Measurements from ENCODE around the gene P2RX6. TPM values are rescaled to one million over a fixed set of nuclear protein-coding genes. Genes with fewer than 3 reads are reported as not detected.

The P2RX6 gene
- total and polyA plus RNA-seq, 4 donors = 0.05 to 0.59 (median 0.33) TPM

DNA sequence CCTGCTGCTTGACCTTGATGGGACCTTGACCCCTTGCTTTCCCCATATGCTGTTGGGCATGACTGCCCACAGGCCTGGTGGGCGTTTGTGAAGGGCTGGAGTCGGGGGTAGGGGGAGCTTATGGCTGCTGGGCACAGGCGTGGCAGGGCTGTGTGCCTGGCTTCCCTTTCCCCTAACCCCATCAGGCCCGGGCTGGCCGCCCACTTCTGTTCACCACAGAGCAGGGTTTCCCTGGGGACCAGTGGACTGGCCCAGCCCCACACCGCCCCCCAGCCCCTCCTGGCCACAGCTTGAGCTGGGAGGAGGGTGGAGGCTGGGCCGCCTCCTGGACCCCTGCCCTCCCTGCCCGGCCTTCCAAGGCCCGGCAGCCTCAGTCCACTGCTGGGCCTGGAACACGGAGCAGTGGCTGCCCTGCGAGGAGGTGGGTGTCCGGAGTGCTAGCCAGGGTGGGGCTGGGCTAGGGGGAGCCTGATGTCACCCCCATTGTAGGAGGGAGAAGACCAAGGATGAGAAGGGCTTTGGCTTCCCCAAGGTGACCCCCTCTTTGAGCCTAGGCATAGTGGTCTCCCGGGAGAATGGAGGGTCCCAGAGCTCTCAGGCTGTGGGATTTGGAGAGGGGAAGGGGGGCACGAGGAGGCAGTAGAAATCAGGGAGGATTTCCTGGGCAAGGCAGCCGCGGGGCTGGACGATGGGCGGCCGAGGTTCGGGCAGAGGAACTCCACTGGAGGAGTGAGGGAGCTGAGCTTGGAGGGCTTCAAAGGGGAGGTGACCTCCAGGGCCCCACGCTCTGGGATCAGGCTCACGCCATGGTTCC, 47.9 kb upstream of the P2RX6 start, which contains the start of gene AIFM3:
Gene AIFM3 (plus strand): TSS at position 373 of the 814 bp plus-strand sequence. CDS start 690 bp downstream, outside the sequence.
- Histone ChIP-seq H3K4me1 (ENCODE audit: control insufficient read depth in 4 of 4, insufficient read depth in 4 of 4, low read length in 3 of 4) (peaks cover 3 to 13% (median 4%) of the 10 kb centered on the region in 4 donors), H3K4me3 (ENCODE audit: low read depth in 1 of 3, low read length in 3 of 3) (no peak within 1 kb of the TSS), H3K36me3 (ENCODE audit: control insufficient read depth in 4 of 4, insufficient read depth in 3 of 4, low read depth in 1 of 4, low read length in 3 of 4) (no peaks in the 10 kb centered on the region), H3K27ac (ENCODE audit: low read depth in 1 of 2, low read length in 2 of 2) (no peak within 1 kb of the TSS), H3K9ac (ENCODE audit: low read depth in 1 of 2, low read length in 2 of 2) (no peak within 1 kb of the TSS), H3K27me3 (ENCODE audit: control insufficient read depth in 4 of 4, insufficient read depth in 4 of 4, low read length in 3 of 4) (no peaks in the 10 kb centered on the region), H3K9me3 (ENCODE audit: control insufficient read depth in 4 of 4, low read length in 3 of 4) (no peaks in the 10 kb centered on the region)
- no peak for DNase-seq (ENCODE audit: low spot score)
- TF ChIP-seq RXRA (IDR thresholded peaks at IDR 0.05) (no peak), SP1 (IDR thresholded peaks at IDR 0.05) (no peak), JUND (IDR thresholded peaks at IDR 0.05) (no peak), NR2F2 (IDR thresholded peaks at IDR 0.05) (no peak), TAF1 (conservative IDR thresholded peaks at IDR 0.05) (no peak), FOXA1 (IDR thresholded peaks at IDR 0.05) (no peak), REST (IDR thresholded peaks at IDR 0.05) (no peak), GABPA (IDR thresholded peaks at IDR 0.05 in 1 of 2, conservative IDR thresholded peaks at IDR 0.05 in 1 of 2) (no peak), HNF4G (IDR thresholded peaks at IDR 0.05) (no peak), YY1 (IDR thresholded peaks at IDR 0.05) (no peak), EGR1 (IDR thresholded peaks at IDR 0.05; ENCODE audit: low read depth in 2 of 2) (no peak), FOXA2 (IDR thresholded peaks at IDR 0.05) (no peak), HNF4A (conservative IDR thresholded peaks at IDR 0.05) (no peak), RAD21 (IDR thresholded peaks at IDR 0.05) (no peak)
- TF ChIP-seq, protein P1, sequence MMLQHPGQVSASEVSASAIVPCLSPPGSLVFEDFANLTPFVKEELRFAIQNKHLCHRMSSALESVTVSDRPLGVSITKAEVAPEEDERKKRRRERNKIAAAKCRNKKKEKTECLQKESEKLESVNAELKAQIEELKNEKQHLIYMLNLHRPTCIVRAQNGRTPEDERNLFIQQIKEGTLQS (IDR thresholded peaks at IDR 0.05) = no peak
- TF ChIP-seq, protein P2, sequence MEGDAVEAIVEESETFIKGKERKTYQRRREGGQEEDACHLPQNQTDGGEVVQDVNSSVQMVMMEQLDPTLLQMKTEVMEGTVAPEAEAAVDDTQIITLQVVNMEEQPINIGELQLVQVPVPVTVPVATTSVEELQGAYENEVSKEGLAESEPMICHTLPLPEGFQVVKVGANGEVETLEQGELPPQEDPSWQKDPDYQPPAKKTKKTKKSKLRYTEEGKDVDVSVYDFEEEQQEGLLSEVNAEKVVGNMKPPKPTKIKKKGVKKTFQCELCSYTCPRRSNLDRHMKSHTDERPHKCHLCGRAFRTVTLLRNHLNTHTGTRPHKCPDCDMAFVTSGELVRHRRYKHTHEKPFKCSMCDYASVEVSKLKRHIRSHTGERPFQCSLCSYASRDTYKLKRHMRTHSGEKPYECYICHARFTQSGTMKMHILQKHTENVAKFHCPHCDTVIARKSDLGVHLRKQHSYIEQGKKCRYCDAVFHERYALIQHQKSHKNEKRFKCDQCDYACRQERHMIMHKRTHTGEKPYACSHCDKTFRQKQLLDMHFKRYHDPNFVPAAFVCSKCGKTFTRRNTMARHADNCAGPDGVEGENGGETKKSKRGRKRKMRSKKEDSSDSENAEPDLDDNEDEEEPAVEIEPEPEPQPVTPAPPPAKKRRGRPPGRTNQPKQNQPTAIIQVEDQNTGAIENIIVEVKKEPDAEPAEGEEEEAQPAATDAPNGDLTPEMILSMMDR (IDR thresholded peaks at IDR 0.05; ENCODE audit: low read depth, low read length, missing input control) = no peak
- TF ChIP-seq, protein P3, sequence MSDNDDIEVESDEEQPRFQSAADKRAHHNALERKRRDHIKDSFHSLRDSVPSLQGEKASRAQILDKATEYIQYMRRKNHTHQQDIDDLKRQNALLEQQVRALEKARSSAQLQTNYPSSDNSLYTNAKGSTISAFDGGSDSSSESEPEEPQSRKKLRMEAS (IDR thresholded peaks at IDR 0.05) = no peak
- TF ChIP-seq, protein P4, sequence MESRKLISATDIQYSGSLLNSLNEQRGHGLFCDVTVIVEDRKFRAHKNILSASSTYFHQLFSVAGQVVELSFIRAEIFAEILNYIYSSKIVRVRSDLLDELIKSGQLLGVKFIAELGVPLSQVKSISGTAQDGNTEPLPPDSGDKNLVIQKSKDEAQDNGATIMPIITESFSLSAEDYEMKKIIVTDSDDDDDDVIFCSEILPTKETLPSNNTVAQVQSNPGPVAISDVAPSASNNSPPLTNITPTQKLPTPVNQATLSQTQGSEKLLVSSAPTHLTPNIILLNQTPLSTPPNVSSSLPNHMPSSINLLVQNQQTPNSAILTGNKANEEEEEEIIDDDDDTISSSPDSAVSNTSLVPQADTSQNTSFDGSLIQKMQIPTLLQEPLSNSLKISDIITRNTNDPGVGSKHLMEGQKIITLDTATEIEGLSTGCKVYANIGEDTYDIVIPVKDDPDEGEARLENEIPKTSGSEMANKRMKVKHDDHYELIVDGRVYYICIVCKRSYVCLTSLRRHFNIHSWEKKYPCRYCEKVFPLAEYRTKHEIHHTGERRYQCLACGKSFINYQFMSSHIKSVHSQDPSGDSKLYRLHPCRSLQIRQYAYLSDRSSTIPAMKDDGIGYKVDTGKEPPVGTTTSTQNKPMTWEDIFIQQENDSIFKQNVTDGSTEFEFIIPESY (IDR thresholded peaks at IDR 0.05) = no peak
- 79% methylated on average over 22 of the region's 22 CpGs for WGBS
